Panc1 (cell line): ENCODE results near the gene LILRA2. TPM values are rescaled to one million over a fixed set of nuclear protein-coding genes. Genes with fewer than 3 reads are reported as not detected.
"Not testable (repeated sequence)": the region's sequence is repeated elsewhere in the genome, so short reads cannot be mapped to it uniquely, and the experiment has no call there.

Experiments
- ATAC-seq: fragments of 200-7000 bp; cut with Tn5 transposase; 2 replicates; pipeline ENCODE4 v1.9.1; 2020; ENCODE audit warnings: mild to moderate bottlenecking, moderate library complexity
- BruUV-seq: library from RNA; stranded (reverse); fragments of 400-500 nt; replicated peaks from 2 replicates; lab custom pipeline; 2021; lab: Mats Ljungman, UMichigan
- CTCF ChIA-PET: fragments of 300-600 bp; sonication (Branson Sonifier 250); formaldehyde crosslinking; loops from one replicate; lab custom pipeline; 2022; ENCODE audit warnings: antibody characterized with exemption; lab: Charles Lee
- POLR2A ChIA-PET: fragments of 300-600 bp; sonication (Branson Sonifier 250); formaldehyde crosslinking; loops from one replicate; lab custom pipeline; 2022; ENCODE audit warnings: antibody characterized with exemption; lab: Charles Lee
- DNase-seq: peaks from one replicate; pipeline ENCODE4 v3.0.0-alpha.2; 2010; ENCODE audit warnings: low read depth, low spot score
- H3K27ac ChIP-seq: 2 replicates; pipeline ENCODE4 v1.5.1; 2011; ENCODE audit warnings: mild to moderate bottlenecking, low read length, inconsistent platforms
- H3K27me3 ChIP-seq: fragments of 200-500 bp; sonication (Bioruptor generic); 2 replicates; pipeline ENCODE4 v1.6.0; 2014; ENCODE audit warnings: low read length, inconsistent platforms; ENCODE audit not compliant: control insufficient read depth, insufficient read depth
- H3K36me3 ChIP-seq: fragments of 200-500 bp; sonication (Bioruptor generic); 2 replicates; pipeline ENCODE4 v1.5.1; 2014; ENCODE audit warnings: inconsistent platforms, mild to moderate bottlenecking, low read length, moderate library complexity; ENCODE audit not compliant: control insufficient read depth, insufficient read depth
- H3K4me1 ChIP-seq: 2 replicates; pipeline ENCODE4 v1.5.1; 2011; ENCODE audit warnings: inconsistent platforms, mild to moderate bottlenecking, low read length, moderate library complexity; ENCODE audit not compliant: control insufficient read depth, insufficient read depth
- H3K4me3 ChIP-seq, 2 experiments: 2 replicates each; pipeline ENCODE4 v1.5.1; 2011 to 2012; ENCODE audit warnings: low read depth in 2 of 2, low read length in 2 of 2, mild to moderate bottlenecking in 2 of 2, inconsistent platforms in 1 of 2, moderate library complexity in 1 of 2
- H3K9me3 ChIP-seq: fragments of 200-500 bp; sonication (Bioruptor generic); 2 replicates; pipeline ENCODE4 v1.5.1; 2014; ENCODE audit warnings: low read depth, mild to moderate bottlenecking, inconsistent platforms, low read length, moderate library complexity; ENCODE audit not compliant: control insufficient read depth, insufficient read depth
- POLR2AphosphoS5 ChIP-seq: IDR thresholded peaks from 2 replicates; pipeline ENCODE4 v1.6.1; 2012; ENCODE audit warnings: mild to moderate bottlenecking, low read depth, low read length, moderate library complexity
- SIN3A ChIP-seq: IDR thresholded peaks from 2 replicates; pipeline ENCODE4 v1.6.1; 2012; ENCODE audit warnings: low read depth, mild to moderate bottlenecking, low read length, moderate library complexity, borderline replicate concordance; ENCODE audit not compliant: insufficient read depth
- TCF7L2 ChIP-seq: IDR thresholded peaks from 2 replicates; pipeline ENCODE4 v1.6.1; 2011; ENCODE audit warnings: mild to moderate bottlenecking, low read depth, low read length, inconsistent platforms
- in situ Hi-C: cut with HindIII; loops from 2 replicates; pipeline ENCODE4 v1.10.0; 2016; ENCODE audit warnings: low sequenced_read_pairs, low pct_unique_long_range_greater_than_20kb
- intact Hi-C: fragments of 100-400 bp; cut with micrococcal nuclease; formaldehyde crosslinking; loops from one replicate; pipeline ENCODE4 v1.10.0; 2022; ENCODE audit not compliant: unreplicated experiment
- total RNA-seq: library from RNA; stranded (reverse); gene quantifications from one replicate; pipeline ENCODE4 v1.2.1, GENCODE V29; 2021; ENCODE audit not compliant: unreplicated experiment
- TF ChIP-seq, protein P1 (sequence below), 2 experiments: IDR thresholded peaks; 2 replicates each; pipeline ENCODE4 v1.6.1; 2011 to 2012; ENCODE audit warnings: low read depth in 2 of 2, control low read depth in 1 of 2, low read length in 1 of 2, mild to moderate bottlenecking in 1 of 2, moderate library complexity in 1 of 2; ENCODE audit not compliant: insufficient read depth in 1 of 2

Gene LILRA2
- total RNA-seq, 1 experiment from 2014 or later: not detected

DNA sequence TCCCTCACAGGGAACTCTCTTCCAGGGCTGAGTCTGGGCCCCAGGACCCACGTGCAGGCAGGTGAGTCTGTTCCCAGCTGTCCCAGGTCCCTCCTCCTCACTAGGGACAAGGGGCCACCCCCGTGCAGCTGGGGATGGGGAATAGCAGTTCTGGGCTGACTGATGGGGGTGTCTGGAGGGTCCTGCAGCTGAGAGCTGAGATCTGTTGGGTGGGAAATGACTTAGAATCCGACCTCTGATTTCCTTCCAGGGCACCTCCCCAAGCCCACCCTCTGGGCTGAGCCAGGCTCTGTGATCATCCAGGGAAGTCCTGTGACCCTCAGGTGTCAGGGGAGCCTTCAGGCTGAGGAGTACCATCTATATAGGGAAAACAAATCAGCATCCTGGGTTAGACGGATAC is 461 bp downstream of the LILRA2 start:
- DNase-seq (no peak), ATAC-seq (peak; percentile 22; the same call in 1 of the 2 replicates)
- peaks cover 30% of the 10 kb centered on the region for H3K27me3 ChIP-seq
- TF ChIP-seq POLR2AphosphoS5: no peak
- TF ChIP-seq SIN3A: no peak
- no peaks in the 10 kb centered on the region for H3K36me3 ChIP-seq
- no peaks in the 10 kb centered on the region for H3K9me3 ChIP-seq
- H3K4me3 ChIP-seq: no peak overlapping the region
- no TSS peak for BruUV-seq
- no peak overlapping the region for H3K27ac ChIP-seq
- CTCF ChIA-PET: no interaction called here
- in situ Hi-C loops (loop anchor here (10.0 kb wide), 1 partner anchor 101 kb away; no protein-coding TSS in a partner anchor), intact Hi-C loops (no loop called here)
- no peaks in the 10 kb centered on the region for H3K4me1 ChIP-seq
- POLR2A ChIA-PET: no interaction called here

DNA sequence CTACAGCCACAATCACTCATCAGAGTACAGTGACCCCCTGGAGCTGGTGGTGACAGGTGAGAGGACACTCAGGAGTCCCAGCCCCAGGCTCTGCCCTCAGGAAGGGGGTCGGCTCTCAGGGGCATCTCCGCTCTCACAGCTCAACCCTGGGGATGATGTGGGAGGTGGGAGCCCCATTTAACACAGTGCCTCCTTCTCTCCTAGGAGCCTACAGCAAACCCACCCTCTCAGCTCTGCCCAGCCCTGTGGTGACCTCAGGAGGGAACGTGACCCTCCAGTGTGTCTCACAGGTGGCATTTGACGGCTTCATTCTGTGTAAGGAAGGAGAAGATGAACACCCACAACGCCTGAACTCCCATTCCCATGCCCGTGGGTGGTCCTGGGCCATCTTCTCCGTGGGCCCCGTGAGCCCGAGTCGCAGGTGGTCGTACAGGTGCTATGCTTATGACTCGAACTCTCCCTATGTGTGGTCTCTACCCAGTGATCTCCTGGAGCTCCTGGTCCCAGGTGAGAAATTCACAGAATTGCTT is 1.0 kb downstream of the LILRA2 start:
- Histone ChIP-seq H3K27ac (no peak overlapping the region), H3K36me3 (no peaks in the 10 kb centered on the region), H3K27me3 (peaks cover 25% of the 10 kb centered on the region), H3K4me3 (no peak overlapping the region), H3K4me1 (no peaks in the 10 kb centered on the region), H3K9me3 (no peaks in the 10 kb centered on the region)
- no peak for TF ChIP-seq SIN3A
- TF ChIP-seq TCF7L2: no peak
- TF ChIP-seq, protein P1, sequence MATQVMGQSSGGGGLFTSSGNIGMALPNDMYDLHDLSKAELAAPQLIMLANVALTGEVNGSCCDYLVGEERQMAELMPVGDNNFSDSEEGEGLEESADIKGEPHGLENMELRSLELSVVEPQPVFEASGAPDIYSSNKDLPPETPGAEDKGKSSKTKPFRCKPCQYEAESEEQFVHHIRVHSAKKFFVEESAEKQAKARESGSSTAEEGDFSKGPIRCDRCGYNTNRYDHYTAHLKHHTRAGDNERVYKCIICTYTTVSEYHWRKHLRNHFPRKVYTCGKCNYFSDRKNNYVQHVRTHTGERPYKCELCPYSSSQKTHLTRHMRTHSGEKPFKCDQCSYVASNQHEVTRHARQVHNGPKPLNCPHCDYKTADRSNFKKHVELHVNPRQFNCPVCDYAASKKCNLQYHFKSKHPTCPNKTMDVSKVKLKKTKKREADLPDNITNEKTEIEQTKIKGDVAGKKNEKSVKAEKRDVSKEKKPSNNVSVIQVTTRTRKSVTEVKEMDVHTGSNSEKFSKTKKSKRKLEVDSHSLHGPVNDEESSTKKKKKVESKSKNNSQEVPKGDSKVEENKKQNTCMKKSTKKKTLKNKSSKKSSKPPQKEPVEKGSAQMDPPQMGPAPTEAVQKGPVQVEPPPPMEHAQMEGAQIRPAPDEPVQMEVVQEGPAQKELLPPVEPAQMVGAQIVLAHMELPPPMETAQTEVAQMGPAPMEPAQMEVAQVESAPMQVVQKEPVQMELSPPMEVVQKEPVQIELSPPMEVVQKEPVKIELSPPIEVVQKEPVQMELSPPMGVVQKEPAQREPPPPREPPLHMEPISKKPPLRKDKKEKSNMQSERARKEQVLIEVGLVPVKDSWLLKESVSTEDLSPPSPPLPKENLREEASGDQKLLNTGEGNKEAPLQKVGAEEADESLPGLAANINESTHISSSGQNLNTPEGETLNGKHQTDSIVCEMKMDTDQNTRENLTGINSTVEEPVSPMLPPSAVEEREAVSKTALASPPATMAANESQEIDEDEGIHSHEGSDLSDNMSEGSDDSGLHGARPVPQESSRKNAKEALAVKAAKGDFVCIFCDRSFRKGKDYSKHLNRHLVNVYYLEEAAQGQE (IDR thresholded peaks at IDR 0.05; ENCODE audit: insufficient read depth in 1 of 2, low read depth in 2 of 2, low read length in 1 of 2): no peak
- no peak for TF ChIP-seq POLR2AphosphoS5
- intact Hi-C loops: no loop called here
- in situ Hi-C loops: loop anchor here (10.0 kb wide), 1 partner anchor 100 kb away; no protein-coding TSS in a partner anchor
- DNase-seq (no peak), ATAC-seq (no peak; the same call in 1 of the 2 replicates)
- POLR2A ChIA-PET: no interaction called here
- CTCF ChIA-PET: no interaction called here
- no TSS peak for BruUV-seq

DNA sequence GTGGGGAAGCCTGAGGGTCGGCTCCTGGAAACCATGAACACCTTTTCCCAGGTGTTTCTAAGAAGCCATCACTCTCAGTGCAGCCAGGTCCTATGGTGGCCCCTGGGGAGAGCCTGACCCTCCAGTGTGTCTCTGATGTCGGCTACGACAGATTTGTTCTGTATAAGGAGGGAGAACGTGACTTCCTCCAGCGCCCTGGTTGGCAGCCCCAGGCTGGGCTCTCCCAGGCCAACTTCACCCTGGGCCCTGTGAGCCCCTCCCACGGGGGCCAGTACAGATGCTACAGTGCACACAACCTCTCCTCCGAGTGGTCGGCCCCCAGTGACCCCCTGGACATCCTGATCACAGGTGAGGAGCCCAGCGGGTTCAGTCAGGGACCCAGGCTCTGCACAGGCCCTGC is 1.6 kb downstream of the LILRA2 start:
- H3K9me3 ChIP-seq, H3K4me3 ChIP-seq, DNase-seq, H3K27ac ChIP-seq, H3K36me3 ChIP-seq, POLR2A ChIA-PET, intact Hi-C loops, H3K4me1 ChIP-seq, CTCF ChIA-PET, BruUV-seq: not testable (repeated sequence)
- peaks cover 21% of the 10 kb centered on the region for H3K27me3 ChIP-seq
- in situ Hi-C loops: loop anchor here (10.0 kb wide), 1 partner anchor 100 kb away; no protein-coding TSS in a partner anchor
- ATAC-seq: 0 out of 2 replicates have a peak, but pooled peaks have one; percentile 23
